Stimulated activated CD4-positive, alpha-beta T cell treated with anti-CD3 and anti-CD28 coated beads, Interleukin-4, amount 100 ng/mL, for 48 hours (primary cell): ENCODE measurements around the gene EGFL7.

ENCODE experiments used
- DNase-seq, 2 donors: peaks; one replicate each; pipeline ENCODE4 v3.0.0-alpha.2; 2020; ENCODE audit warnings: low read depth in 2 of 2

EGFL7 gene

GRCh38 chr9:136659861-136660784 lies 2.6 kb upstream of the EGFL7 start:
- DNase-seq: no peak

DNA sequence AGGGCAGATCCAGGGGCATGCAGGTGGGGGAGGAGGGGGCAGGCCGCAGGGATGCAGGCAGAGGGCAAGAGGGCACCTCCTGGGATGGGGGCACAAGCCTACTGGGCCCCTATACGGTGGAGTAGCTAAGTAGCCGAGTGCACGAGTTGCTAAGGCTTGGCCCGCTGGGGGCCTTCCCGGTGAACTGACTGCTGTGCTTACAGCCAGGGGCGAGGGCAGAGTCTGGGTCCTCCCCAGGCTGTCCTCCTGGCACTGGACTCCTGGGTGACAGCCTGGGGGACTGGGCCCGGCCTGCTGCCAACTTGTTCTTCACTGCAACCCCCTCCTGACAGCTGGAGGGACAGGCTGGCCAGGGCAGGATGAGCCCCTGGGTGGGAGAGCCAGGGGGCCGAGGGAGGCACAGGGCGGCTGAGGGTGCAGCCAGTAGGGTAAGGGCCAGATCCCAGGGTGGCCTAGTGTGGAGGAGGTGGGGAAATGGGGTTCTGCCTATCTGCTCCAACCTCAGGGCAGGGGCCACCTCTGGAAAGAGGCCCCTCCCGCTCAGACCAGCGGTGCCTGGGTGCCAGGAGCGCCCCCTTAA lies 1.7 kb upstream of the EGFL7 start:
- no peak for DNase-seq

DNA sequence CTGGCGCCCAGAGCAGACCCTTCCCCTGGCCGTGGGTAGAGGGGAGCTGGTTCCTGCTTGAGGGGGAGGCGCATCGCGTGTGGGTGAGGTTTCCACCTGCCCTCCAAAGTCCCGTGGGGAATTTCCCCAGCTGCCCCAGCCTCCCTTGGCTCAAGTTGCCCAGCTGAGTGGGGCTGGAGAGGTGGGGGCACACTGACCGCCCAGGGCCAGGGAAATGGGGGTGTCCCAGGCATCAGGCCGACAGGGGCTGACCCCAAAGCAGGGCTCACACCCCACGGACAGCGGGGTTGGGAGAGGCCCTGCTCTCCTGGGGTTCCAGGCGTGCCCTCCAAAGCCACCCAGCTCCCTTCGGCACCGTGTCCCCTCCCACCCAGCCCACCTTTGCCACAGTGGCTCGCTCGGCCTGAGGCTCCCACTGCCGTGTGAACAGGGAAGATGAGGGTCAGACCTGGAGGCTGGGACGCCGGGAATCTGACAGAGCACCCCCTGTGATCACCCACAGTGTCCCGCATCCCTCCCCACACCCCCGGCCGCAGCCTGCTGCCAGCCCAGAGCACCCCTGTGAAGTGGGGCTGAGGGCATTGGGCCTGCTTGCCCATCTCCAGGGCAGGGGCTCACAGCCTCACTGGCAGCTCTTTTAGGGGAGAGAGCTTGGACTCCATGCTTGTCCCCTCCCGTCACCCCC lies 933 bp upstream of the EGFL7 start:
- DNase-seq: no peak

DNA sequence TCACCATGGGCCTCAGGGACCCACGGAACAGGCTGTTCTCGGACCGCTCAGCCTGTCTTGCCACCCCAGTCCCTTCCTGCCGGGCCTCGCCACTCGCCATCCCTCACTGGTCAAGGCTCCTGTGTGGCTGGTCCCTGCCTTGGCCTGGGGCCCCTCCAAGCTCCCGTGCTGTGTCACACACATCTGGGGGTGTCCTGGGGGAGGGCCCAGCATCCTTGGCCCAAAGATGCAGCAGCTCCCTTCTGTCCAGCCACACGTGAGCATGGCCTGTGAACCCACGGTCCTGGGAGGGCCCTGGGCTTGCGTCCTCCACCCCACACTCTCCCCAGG lies 425 bp upstream of the EGFL7 start:
- DNase-seq: no peak

GRCh38 chr9:136664000-136664915 lies 1.5 kb downstream of the EGFL7 start:
- no peak for DNase-seq

GRCh38 chr9:136665111-136665703 lies 2.5 kb downstream of the EGFL7 start:
- no peak for DNase-seq

DNA sequence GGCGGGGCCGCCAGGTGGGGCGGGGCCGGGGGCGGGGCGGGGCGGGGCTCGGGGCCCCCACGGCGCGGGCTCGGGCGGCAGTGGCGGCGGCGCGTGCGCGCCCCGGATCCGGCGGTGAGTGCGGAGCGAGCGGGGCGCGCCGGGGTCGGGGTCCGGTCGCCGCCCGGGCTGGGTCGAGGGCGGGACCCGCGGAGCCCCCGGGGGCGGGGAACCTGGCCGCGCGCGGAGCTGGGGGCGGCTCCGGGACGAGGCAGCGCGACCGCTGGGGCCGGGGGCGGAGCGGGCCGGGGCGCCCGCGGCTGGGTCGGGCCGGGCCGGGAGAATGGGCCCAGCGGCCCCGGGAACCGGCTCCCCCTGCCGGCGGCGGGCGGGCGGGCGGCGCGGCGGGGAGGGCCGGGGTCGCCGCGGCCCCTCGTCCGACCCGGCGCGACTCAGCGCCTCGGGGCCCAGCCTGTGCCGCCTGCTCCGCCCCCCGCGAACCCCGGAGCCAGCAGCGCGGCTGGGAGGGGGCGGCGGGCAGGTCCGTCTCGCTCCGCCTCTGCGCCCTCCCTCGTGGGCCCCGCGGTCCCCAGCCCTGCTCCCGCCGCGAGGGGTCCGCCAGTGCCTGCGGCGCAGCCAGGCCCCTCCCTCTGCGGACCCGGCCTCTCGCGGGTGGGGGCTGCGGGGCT lies 3.1 kb downstream of the EGFL7 start:
- peak in 1 of 2 donors; percentile 20 for DNase-seq

DNA sequence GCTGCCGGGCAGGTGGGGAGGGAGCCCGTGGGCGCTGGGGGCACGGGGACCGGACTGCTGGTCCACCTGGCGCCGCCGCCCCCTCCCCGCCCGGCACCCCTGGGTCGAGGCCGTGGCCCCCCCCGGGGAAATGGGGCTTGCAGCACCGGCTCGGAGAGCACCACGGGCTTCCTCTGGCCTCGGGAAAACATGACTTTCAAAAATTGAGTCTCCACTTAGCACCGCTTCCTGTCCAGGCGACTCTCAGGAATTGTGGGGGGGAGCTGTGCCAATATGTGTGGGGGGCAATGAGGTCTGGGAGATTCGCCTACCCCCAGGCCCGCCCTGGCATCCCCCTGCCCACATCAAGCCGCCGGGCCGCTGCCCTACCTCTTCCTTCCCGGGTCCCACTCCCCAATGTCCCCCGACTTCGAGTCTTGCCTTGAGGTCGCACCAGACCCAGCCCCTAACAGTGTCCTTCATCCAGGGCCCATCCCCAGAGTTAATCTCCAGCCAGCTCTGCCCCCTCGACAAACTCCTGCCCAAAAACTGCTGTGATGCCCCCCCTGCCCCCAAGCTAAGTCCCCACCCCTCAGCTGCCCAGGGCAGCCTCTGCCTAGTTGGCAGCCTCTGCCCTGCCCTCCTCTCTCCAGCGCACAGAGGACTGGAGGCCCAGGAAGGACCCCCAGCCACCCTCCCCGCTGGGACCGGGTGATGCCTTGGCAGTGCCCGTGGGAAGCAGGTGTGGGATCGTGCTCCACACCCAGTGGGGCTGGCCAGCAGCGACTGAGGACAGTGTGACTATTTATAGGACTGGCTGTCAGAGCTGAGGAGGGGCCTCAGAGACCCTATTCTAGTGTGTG lies 3.9 kb downstream of the EGFL7 start:
- no peak for DNase-seq

- DNase-seq: no peak
Observed at GRCh38 chr9:136667214-136667939, 4.7 kb downstream of the EGFL7 start.

GRCh38 chr9:136667940-136668760 lies 5.4 kb downstream of the EGFL7 start:
- DNase-seq: no peak

DNA sequence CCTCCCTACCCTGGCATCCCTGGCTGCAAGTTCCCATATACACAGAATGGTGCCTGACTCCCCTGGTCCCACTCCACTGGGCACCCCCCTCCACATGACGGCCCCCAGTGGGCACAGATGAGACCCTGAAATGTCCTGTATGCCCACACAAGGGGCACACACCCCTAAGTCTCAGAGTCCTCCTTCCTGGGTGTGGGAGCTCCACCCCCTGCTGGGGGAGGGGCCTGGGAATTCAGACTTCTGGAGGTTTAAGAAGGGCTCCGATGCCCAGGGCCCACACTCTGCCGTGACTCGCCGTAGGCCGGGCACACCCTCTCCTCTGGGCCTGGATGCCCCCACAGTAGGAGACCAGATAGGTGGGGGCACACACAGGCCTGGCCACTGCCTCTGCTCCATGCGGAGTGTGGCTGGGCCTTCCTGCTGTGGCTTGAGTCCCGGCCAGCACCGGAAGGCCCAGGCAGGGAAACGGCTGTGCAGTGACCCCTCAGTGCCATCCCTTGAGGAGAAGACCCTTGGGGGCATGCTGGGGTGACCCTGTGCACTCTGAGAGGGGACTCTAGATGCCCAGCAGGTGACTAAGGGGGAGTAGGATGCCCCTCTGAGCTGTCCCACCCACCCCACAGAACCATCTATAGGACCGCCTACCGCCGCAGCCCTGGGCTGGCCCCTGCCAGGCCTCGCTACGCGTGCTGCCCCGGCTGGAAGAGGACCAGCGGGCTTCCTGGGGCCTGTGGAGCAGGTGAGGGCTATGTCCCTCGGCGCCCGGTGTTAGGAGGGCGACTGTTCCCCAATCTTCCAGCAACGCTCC lies 6.5 kb downstream of the EGFL7 start:
- DNase-seq: no peak

DNA sequence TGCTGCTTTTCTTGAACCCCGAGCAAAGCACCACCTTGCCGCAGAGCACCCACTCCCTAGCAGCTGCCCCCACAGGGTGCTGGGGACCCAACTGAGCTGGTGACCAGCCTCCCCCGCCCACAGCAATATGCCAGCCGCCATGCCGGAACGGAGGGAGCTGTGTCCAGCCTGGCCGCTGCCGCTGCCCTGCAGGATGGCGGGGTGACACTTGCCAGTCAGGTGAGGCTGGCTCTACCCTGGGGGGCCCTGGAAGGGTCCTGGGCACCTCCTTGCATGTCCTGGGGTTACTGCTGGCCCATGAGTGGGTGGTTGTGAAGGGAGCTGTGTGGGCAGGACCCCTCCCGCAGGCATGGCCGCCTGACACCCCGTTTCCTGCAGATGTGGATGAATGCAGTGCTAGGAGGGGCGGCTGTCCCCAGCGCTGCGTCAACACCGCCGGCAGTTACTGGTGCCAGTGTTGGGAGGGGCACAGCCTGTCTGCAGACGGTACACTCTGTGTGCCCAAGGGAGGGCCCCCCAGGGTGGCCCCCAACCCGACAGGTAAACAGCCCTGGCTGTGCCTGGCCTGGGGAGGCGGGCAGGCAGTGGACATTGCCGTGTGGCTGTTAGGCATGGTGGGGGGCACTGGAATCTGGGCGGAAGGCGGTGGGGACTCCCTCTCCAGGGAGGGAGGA lies 7.2 kb downstream of the EGFL7 start:
- DNase-seq: no peak

DNA sequence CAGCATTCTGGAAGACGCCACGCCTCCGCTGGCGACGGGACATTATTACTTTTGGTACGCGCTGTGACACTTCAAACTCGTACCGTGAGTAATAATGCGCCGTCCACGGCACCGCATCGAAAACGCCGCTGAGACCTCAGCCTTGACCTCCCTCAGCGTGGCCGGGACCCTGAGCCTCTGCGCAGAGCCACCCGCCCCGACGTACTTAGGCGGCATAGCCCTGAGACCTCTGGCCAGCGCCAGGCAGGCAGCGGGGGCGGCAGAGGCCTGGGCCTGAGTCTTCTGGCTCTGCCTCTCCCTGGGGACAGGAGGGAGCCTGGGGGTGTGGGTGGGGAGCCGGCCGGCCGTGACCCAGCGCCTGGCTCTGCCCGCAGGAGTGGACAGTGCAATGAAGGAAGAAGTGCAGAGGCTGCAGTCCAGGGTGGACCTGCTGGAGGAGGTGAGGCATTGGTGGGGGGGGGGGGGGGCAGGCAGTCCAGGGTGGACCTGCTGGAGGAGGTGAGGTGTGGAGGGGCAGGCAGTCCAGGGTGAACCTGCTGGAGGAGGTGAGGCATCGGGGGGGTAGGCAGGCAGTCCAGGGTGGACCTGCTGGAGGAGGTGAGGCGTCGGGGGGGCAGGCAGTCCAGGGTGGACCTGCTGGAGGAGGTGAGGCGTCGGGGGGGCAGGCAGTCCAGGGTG lies 8.0 kb downstream of the EGFL7 start:
- no peak for DNase-seq

- DNase-seq: no peak
Observed at GRCh38 chr9:136671254-136671614, 8.5 kb downstream of the EGFL7 start.

DNA sequence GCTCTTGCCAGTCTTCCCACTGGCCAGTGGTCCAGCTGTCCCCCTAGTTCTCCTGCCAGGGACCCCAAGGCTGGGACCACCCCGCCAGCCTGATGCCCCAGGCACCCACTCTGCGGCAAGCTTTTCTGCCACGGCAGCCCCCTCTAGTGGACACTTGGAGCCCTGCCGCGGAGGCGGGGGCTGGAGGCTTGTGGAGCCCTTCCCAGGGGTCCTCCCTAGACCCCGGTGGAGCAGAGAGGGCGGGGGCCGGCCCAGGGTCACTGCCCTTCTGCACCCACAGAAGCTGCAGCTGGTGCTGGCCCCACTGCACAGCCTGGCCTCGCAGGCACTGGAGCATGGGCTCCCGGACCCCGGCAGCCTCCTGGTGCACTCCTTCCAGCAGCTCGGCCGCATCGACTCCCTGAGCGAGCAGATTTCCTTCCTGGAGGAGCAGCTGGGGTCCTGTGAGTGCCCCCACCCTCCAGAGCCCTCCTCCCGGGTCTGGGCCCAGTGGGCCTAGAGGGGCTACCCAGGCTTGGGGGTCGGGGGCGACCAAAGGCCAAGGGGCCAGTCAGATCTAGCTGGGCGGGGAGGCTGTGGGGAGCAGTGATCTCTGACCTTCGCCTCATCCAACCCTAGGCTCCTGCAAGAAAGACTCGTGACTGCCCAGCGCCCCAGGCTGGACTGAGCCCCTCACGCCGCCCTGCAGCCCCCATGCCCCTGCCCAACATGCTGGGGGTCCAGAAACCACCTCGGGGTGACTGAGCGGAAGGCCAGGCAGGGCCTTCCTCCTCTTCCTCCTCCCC lies 9.1 kb downstream of the EGFL7 start:
- peak; percentile 34 to 45 for DNase-seq
